HepG2 (cell line): ENCODE data around the gene GADD45GIP1. TPM values are rescaled to one million over a fixed set of nuclear protein-coding genes. Genes with fewer than 3 reads are reported as not detected.
A peak's percentile ranks its signal among the peaks of the same experiment; 100 is the strongest.

ENCODE experiments used
- ARNTL ChIP-seq: sonication (generic); formaldehyde crosslinking; IDR thresholded peaks from 2 replicates; pipeline ENCODE4 v1.4.0; 2020; ENCODE audit warnings: mild to moderate bottlenecking, missing genetic modification reagents
- BCL6 ChIP-seq: IDR thresholded peaks from 2 replicates; pipeline ENCODE4 v1.6.1; 2016; ENCODE audit warnings: missing genetic modification reagents, missing compliant biosample characterization
- DR1 ChIP-seq: sonication (generic); formaldehyde crosslinking; IDR thresholded peaks from 2 replicates; pipeline ENCODE4 v1.8.0; 2021; ENCODE audit warnings: mild to moderate bottlenecking, missing genetic modification reagents, inconsistent platforms
- FOXC1 ChIP-seq: sonication (generic); formaldehyde crosslinking; IDR thresholded peaks from 2 replicates; pipeline ENCODE4 v1.8.0; 2022; ENCODE audit warnings: mild to moderate bottlenecking, missing genetic modification reagents, borderline replicate concordance
- FOXK1 ChIP-seq: sonication (generic); formaldehyde crosslinking; IDR thresholded peaks from 2 replicates; pipeline ENCODE4 v1.4.0; 2020; ENCODE audit warnings: low read depth, missing genetic modification reagents, borderline replicate concordance
- MLLT10 ChIP-seq: sonication (generic); formaldehyde crosslinking; IDR thresholded peaks from 2 replicates; pipeline ENCODE4 v1.4.0; 2020; ENCODE audit warnings: missing genetic modification reagents
- POGZ ChIP-seq: sonication (generic); formaldehyde crosslinking; IDR thresholded peaks from 2 replicates; pipeline ENCODE4 v1.4.0; 2020; ENCODE audit warnings: mild to moderate bottlenecking, missing genetic modification reagents
- PPARG ChIP-seq: conservative IDR thresholded peaks from 2 replicates; pipeline ENCODE4 v1.6.1; 2016; ENCODE audit warnings: missing biosample characterization, missing genetic modification reagents
- RFXANK ChIP-seq: IDR thresholded peaks from 2 replicates; pipeline ENCODE4 v1.6.1; 2016
- SATB2 ChIP-seq: sonication (generic); formaldehyde crosslinking; IDR thresholded peaks from 2 replicates; pipeline ENCODE4 v1.5.0; 2020; ENCODE audit warnings: missing genetic modification reagents
- SPEN ChIP-seq: sonication (generic); formaldehyde crosslinking; IDR thresholded peaks from 2 replicates; pipeline ENCODE4 v1.5.1; 2020; ENCODE audit warnings: low read depth, mild to moderate bottlenecking, missing genetic modification reagents
- STAG1 ChIP-seq: sonication (generic); formaldehyde crosslinking; IDR thresholded peaks from 2 replicates; pipeline ENCODE4 v1.4.0; 2020; ENCODE audit warnings: missing genetic modification reagents
- THAP11 ChIP-seq: IDR thresholded peaks from 2 replicates; pipeline ENCODE4 v1.6.1; 2016; ENCODE audit warnings: missing biosample characterization, missing genetic modification reagents
- WIZ ChIP-seq: sonication (generic); formaldehyde crosslinking; IDR thresholded peaks from 2 replicates; pipeline ENCODE4 v1.5.1; 2020; ENCODE audit warnings: mild to moderate bottlenecking, missing genetic modification reagents
- ZBTB21 ChIP-seq: sonication (generic); formaldehyde crosslinking; IDR thresholded peaks from 2 replicates; pipeline ENCODE4 v1.4.0; 2020; ENCODE audit warnings: missing genetic modification reagents
- ZFAT ChIP-seq: sonication (generic); formaldehyde crosslinking; conservative IDR thresholded peaks from 2 replicates; pipeline ENCODE4 v1.8.1; 2023; ENCODE audit warnings: missing genetic modification reagents, inconsistent platforms
- ZNF260 ChIP-seq: sonication (generic); formaldehyde crosslinking; IDR thresholded peaks from 2 replicates; pipeline ENCODE4 v1.4.0; 2020; ENCODE audit warnings: missing genetic modification reagents, low read depth, mild to moderate bottlenecking, borderline replicate concordance
- ZNF431 ChIP-seq: sonication (generic); formaldehyde crosslinking; IDR thresholded peaks from 2 replicates; pipeline ENCODE4 v1.9.0; 2022; ENCODE audit warnings: missing genetic modification reagents, low read depth, mild to moderate bottlenecking, borderline replicate concordance
- ZNF550 ChIP-seq: sonication (generic); formaldehyde crosslinking; IDR thresholded peaks from 2 replicates; pipeline ENCODE4 v1.4.0; 2020; ENCODE audit warnings: mild to moderate bottlenecking, missing genetic modification reagents, borderline replicate concordance
- ZNF619 ChIP-seq: sonication (generic); formaldehyde crosslinking; IDR thresholded peaks from 2 replicates; pipeline ENCODE4 v1.4.0; 2020; ENCODE audit warnings: mild to moderate bottlenecking, missing genetic modification reagents
- ZNF775 ChIP-seq: sonication (generic); formaldehyde crosslinking; IDR thresholded peaks from 2 replicates; pipeline ENCODE4 v1.4.0; 2020; ENCODE audit warnings: missing genetic modification reagents, mild to moderate bottlenecking, moderate library complexity, borderline replicate concordance
- ZNF776 ChIP-seq: sonication (generic); formaldehyde crosslinking; IDR thresholded peaks from 2 replicates; pipeline ENCODE4 v1.4.0; 2020; ENCODE audit warnings: mild to moderate bottlenecking, missing genetic modification reagents
- polyA plus RNA-seq, 8 experiments: library from polyadenylated mRNA; depleted of rRNA in 3 of 8; stranded (reverse) in 7 of 8; unstranded in 1 of 8; fragments of >200 nt; fragmentation: Illumina TruSeq in 4 of 8; extraction: Trizol in 4 of 8; gene quantifications; 2 replicates each; pipeline versions ENCODE4 v1.2.1 to v1.2.3, GENCODE V29; 2011 to 2016; ENCODE audit warnings: low read depth in 4 of 8, missing spikeins in 1 of 8, mixed read lengths in 1 of 8; ENCODE audit not compliant: insufficient read depth in 1 of 8
- total RNA-seq, 5 experiments: library from RNA; depleted of rRNA; stranded (reverse); fragments of >200 nt; fragmentation: Illumina TruSeq; extraction: Trizol; gene quantifications; 2 replicates each; pipeline ENCODE4 v1.2.3, GENCODE V29; 2016; ENCODE audit warnings: low read depth in 1 of 5
- TF ChIP-seq, protein P1 (sequence below): sonication (generic); formaldehyde crosslinking; IDR thresholded peaks from 2 replicates; pipeline ENCODE4 v1.5.1; 2020; ENCODE audit warnings: missing genetic modification reagents, mild to moderate bottlenecking, borderline replicate concordance
- TF ChIP-seq, protein P2 (sequence below): sonication (generic); formaldehyde crosslinking; IDR thresholded peaks from 2 replicates; pipeline ENCODE4 v1.4.0; 2020; ENCODE audit warnings: mild to moderate bottlenecking, missing genetic modification reagents
- TF ChIP-seq, protein P3 (sequence below): sonication (generic); formaldehyde crosslinking; IDR thresholded peaks from 2 replicates; pipeline ENCODE4 v1.8.1; 2022; ENCODE audit warnings: low read depth, mild to moderate bottlenecking, missing genetic modification reagents

The GADD45GIP1 gene
- total and polyA plus RNA-seq, 2 of the 13 experiments (the other 11 are each of a cell fraction or from before 2014, with no cell fraction given), result 24.6 to 30.7 TPM

DNA sequence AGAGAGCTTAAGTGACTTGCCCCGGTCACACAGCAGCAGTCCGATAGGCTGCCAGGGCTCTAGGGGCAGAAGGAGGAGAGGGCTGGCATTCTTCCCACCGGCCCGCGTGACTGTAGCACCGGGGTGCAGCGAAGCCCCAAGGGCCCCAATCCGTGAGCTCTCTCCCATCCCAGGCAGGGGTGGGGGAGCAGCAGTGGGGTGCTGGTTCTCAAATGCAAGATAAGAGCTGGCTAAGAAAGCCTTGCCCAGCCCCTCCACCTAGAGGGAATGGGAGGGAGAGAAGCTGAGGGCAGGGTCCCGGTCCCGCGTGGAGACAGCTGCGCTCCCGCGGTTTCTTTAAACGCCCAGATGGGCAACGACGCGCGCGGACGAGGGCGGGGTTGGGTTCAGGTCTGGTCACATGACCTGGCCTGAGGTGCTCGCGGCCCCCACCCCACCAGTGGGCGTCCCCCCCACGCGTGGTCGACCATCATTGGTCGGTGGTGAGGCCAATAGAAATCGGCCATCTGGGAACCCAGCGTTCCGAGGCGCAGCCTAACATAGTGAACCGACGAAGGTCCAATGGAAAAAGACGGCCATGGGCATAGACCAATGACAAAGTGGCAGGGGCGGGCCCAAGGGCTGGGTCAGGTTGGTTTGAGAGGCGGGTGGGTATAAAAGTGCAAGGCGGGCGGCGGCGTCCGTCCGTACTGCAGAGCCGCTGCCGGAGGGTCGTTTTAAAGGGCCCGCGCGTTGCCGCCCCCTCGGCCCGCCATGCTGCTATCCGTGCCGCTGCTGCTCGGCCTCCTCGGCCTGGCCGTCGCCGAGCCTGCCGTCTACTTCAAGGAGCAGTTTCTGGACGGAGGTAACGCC is 18.9 kb downstream of the GADD45GIP1 start, which contains the start of gene CALR (continued):
- TF ChIP-seq FOXK1 (peak; percentile 59; the same call in 1 of the 2 replicates), MLLT10 (no peak), ZNF431 (CRISPR knock-in tag) (no peak; the same call in 1 of the 2 replicates), PPARG (CRISPR knock-in tag) (no peak), ZNF775 (CRISPR knock-in tag) (peak; percentile 77; the same call in 1 of the 2 replicates), STAG1 (CRISPR knock-in tag) (no peak), ZBTB21 (CRISPR knock-in tag) (0 out of 2 replicates have a peak, but pooled peaks have one; percentile 22), SATB2 (CRISPR knock-in tag) (no peak), DR1 (CRISPR knock-in tag) (peak; percentile 87; the same call in 1 of the 2 replicates), ZNF619 (CRISPR knock-in tag) (0 out of 2 replicates have a peak, but pooled peaks have one; percentile 57), ZNF550 (CRISPR knock-in tag) (no peak), ZFAT (CRISPR knock-in tag) (no peak), FOXC1 (no peak), ZNF260 (CRISPR knock-in tag) (no peak), RFXANK (CRISPR knock-in tag) (peak; percentile 74; the same call in 1 of the 2 replicates), BCL6 (CRISPR knock-in tag) (no peak), POGZ (CRISPR knock-in tag) (peak; percentile 71), ARNTL (CRISPR knock-in tag) (peak; percentile 71; the same call in 1 of the 2 replicates), WIZ (no peak), ZNF776 (CRISPR knock-in tag) (peak; percentile 83), SPEN (CRISPR knock-in tag) (no peak), THAP11 (peak; percentile 83)
- TF ChIP-seq, protein P1, sequence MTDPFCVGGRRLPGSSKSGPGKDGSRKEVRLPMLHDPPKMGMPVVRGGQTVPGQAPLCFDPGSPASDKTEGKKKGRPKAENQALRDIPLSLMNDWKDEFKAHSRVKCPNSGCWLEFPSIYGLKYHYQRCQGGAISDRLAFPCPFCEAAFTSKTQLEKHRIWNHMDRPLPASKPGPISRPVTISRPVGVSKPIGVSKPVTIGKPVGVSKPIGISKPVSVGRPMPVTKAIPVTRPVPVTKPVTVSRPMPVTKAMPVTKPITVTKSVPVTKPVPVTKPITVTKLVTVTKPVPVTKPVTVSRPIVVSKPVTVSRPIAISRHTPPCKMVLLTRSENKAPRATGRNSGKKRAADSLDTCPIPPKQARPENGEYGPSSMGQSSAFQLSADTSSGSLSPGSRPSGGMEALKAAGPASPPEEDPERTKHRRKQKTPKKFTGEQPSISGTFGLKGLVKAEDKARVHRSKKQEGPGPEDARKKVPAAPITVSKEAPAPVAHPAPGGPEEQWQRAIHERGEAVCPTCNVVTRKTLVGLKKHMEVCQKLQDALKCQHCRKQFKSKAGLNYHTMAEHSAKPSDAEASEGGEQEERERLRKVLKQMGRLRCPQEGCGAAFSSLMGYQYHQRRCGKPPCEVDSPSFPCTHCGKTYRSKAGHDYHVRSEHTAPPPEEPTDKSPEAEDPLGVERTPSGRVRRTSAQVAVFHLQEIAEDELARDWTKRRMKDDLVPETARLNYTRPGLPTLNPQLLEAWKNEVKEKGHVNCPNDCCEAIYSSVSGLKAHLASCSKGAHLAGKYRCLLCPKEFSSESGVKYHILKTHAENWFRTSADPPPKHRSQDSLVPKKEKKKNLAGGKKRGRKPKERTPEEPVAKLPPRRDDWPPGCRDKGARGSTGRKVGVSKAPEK (CRISPR knock-in tag), result no peak
- TF ChIP-seq, protein P2, sequence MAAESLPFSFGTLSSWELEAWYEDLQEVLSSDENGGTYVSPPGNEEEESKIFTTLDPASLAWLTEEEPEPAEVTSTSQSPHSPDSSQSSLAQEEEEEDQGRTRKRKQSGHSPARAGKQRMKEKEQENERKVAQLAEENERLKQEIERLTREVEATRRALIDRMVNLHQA (CRISPR knock-in tag), result no peak
- TF ChIP-seq, protein P3, sequence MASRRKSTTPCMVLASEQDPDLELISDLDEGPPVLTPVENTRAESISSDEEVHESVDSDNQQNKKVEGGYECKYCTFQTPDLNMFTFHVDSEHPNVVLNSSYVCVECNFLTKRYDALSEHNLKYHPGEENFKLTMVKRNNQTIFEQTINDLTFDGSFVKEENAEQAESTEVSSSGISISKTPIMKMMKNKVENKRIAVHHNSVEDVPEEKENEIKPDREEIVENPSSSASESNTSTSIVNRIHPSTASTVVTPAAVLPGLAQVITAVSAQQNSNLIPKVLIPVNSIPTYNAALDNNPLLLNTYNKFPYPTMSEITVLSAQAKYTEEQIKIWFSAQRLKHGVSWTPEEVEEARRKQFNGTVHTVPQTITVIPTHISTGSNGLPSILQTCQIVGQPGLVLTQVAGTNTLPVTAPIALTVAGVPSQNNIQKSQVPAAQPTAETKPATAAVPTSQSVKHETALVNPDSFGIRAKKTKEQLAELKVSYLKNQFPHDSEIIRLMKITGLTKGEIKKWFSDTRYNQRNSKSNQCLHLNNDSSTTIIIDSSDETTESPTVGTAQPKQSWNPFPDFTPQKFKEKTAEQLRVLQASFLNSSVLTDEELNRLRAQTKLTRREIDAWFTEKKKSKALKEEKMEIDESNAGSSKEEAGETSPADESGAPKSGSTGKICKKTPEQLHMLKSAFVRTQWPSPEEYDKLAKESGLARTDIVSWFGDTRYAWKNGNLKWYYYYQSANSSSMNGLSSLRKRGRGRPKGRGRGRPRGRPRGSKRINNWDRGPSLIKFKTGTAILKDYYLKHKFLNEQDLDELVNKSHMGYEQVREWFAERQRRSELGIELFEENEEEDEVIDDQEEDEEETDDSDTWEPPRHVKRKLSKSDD (CRISPR knock-in tag), result no peak; the same call in 1 of the 2 replicates
